ENCODE data around the gene P3H3.

P3H3 gene, protein sequence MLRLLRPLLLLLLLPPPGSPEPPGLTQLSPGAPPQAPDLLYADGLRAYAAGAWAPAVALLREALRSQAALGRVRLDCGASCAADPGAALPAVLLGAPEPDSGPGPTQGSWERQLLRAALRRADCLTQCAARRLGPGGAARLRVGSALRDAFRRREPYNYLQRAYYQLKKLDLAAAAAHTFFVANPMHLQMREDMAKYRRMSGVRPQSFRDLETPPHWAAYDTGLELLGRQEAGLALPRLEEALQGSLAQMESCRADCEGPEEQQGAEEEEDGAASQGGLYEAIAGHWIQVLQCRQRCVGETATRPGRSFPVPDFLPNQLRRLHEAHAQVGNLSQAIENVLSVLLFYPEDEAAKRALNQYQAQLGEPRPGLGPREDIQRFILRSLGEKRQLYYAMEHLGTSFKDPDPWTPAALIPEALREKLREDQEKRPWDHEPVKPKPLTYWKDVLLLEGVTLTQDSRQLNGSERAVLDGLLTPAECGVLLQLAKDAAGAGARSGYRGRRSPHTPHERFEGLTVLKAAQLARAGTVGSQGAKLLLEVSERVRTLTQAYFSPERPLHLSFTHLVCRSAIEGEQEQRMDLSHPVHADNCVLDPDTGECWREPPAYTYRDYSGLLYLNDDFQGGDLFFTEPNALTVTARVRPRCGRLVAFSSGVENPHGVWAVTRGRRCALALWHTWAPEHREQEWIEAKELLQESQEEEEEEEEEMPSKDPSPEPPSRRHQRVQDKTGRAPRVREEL

DNA sequence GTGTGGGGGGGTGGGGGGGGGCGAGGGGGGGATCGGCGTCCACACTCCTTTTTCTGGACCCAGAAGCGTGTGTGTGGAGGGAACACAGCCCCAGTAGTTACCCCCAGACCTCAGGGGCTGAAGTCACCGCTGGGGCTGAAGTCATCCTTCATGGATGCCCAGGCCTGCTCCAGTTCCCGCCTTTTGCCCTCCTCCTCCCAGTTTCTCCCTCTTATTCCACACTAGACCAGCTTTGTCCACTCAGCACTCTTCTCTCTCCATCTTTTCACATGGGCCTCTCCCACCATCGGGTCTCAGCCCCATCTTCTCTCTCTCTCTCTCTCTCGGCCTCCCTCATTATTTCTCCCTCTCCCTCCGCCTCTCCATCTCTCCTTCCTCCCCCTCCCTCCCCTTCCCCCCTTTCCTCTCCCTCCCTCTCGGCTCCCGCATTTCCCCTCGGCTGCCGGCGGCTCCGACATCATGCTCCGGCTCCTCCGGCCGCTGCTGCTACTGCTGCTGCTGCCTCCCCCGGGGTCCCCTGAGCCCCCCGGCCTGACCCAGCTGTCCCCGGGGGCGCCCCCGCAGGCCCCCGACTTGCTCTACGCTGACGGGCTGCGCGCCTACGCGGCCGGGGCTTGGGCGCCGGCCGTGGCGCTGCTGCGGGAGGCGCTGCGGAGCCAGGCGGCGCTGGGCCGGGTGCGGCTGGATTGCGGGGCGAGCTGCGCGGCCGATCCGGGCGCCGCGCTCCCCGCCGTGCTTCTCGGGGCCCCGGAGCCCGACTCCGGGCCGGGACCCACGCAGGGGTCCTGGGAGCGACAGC lies at the start of gene P3H3:
P3H3 (plus strand) TSS at position 426 of the 799 bp plus-strand sequence; CDS start at position 460, 34 bp downstream.
- peaks cover 29% of the 10 kb centered on the region for H3K4me1 Mint-ChIP-seq
- no peaks in the 10 kb centered on the region for H3K9me3 Mint-ChIP-seq
- no peaks in the 10 kb centered on the region for H3K36me3 Mint-ChIP-seq
- peak within 1 kb of the TSS; percentile 54 for H3K27ac Mint-ChIP-seq
- DNase-seq (ENCODE audit: low spot score in 2 of 2) (peak in 1 of 2 donors; percentile 53), ATAC-seq (ENCODE audit: low read depth) (peak; percentile 44)
- H3K4me3 Mint-ChIP-seq, result peak within 1 kb of the TSS; percentile 85
- H3K27me3 Mint-ChIP-seq, result peaks cover 47% of the 10 kb centered on the region

DNA sequence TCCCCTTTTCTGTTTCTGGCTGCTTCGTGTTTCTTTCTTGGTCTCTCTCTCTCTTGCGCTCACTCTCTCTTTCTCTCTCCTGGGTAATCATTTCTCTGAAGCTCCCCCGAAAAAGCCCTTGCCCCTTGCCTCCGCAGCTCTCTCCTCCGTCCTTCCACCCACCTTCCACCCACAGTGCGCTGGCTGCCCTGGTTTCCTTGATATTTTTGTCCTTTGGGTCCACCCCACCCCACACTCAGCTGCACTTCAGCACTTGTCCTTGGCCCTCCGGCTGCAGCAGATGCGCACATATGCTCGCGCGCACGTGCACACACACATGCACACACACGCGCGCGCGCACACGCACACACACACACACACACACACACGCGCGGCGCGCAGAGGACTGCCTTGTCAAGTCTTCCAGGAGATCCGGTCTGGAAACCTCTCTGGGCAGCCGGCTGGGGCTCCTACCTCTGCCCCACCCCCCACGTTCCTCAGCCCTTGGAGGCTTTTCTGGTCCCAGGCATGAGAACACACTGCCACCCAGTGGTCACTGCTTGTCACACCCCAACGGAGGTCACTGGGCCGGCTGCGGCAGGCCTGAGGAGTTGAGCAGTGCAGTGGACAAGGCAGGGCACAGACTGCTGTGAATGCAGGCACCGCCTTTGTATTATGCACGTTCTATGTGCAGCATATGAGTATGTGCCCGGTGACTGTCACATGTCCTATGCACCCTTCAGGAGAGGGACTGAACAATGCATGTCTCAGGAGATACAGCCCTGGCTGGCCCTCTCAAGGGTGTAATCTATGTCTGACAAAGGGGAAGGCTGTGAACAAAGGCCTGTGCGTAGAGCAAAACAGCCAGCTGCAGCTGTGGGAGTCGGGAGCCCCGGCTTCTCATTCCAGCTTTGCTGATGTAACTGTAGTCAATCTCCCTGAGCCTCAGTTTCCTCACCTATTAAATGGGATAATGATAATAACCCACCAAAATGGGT lies 49.3 kb upstream of the P3H3 start:
- peak overlapping the region; percentile 81 for H3K4me3 Mint-ChIP-seq
- DNase-seq (ENCODE audit: low spot score in 2 of 2), result peak; percentile 84 to 85
- peak; percentile 91 for ATAC-seq (ENCODE audit: low read depth)
- H3K27ac Mint-ChIP-seq, result no peak overlapping the region
- H3K4me1 Mint-ChIP-seq, result peaks cover 14% of the 10 kb centered on the region
- no peaks in the 10 kb centered on the region for H3K9me3 Mint-ChIP-seq
- H3K27me3 Mint-ChIP-seq, result peaks cover 29% of the 10 kb centered on the region
- H3K36me3 Mint-ChIP-seq, result no peaks in the 10 kb centered on the region

- DNase-seq (ENCODE audit: low spot score in 2 of 2) (no peak), ATAC-seq (ENCODE audit: low read depth) (no peak)
- peaks cover 21% of the 10 kb centered on the region for H3K27me3 Mint-ChIP-seq
- H3K27ac Mint-ChIP-seq, result no peak overlapping the region
- H3K4me3 Mint-ChIP-seq, result no peak overlapping the region
- H3K4me1 Mint-ChIP-seq, result peaks cover 10% of the 10 kb centered on the region
- no peaks in the 10 kb centered on the region for H3K36me3 Mint-ChIP-seq
- H3K9me3 Mint-ChIP-seq, result no peaks in the 10 kb centered on the region
Measured at GRCh38 chr12:6779708-6780432, 48.3 kb upstream of the P3H3 start.

DNA sequence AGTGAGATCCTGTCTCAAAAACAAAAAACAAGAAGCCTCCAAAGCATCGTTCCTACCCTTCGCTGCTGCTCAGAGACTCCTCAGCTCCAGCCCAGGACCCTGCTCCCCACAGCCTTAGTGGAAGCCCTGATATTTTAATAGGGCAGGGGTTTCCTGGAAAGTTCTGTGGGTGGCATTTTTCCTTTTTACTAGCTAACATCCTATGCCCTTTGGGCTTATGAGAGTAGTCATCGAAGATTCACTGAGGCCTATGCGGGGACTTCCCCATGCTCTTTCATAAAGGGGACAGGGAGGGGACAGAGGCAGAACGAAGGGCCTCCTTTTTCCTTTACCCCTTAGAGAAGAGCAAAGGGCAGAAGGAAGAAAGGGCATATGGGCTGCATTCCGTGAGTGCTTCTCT lies 47.6 kb upstream of the P3H3 start:
- ATAC-seq (ENCODE audit: low read depth), result no peak
- Mint-ChIP-seq H3K4me1 (peaks cover 10% of the 10 kb centered on the region), H3K27me3 (peaks cover 16% of the 10 kb centered on the region), H3K27ac (no peak overlapping the region), H3K4me3 (no peak overlapping the region), H3K9me3 (no peaks in the 10 kb centered on the region), H3K36me3 (no peaks in the 10 kb centered on the region)
- no peak for DNase-seq (ENCODE audit: low spot score in 2 of 2)

- Mint-ChIP-seq H3K27me3 (peaks cover 7% of the 10 kb centered on the region), H3K4me1 (peaks cover 8% of the 10 kb centered on the region), H3K9me3 (no peaks in the 10 kb centered on the region), H3K27ac (no peak overlapping the region), H3K36me3 (no peaks in the 10 kb centered on the region), H3K4me3 (no peak overlapping the region)
- DNase-seq (ENCODE audit: low spot score in 2 of 2) (no peak), ATAC-seq (ENCODE audit: low read depth) (no peak)
Measured at GRCh38 chr12:6782119-6782518, 46.1 kb upstream of the P3H3 start.

- Mint-ChIP-seq H3K27ac (no peak overlapping the region), H3K4me3 (no peak overlapping the region), H3K9me3 (no peaks in the 10 kb centered on the region), H3K36me3 (no peaks in the 10 kb centered on the region), H3K4me1 (peaks cover 8% of the 10 kb centered on the region), H3K27me3 (peaks cover 5% of the 10 kb centered on the region)
- DNase-seq (ENCODE audit: low spot score in 2 of 2), result no peak
- ATAC-seq (ENCODE audit: low read depth), result no peak
Measured at GRCh38 chr12:6782850-6783566, 45.2 kb upstream of the P3H3 start.

- no peak for DNase-seq (ENCODE audit: low spot score in 2 of 2)
- H3K27ac Mint-ChIP-seq, result no peak overlapping the region
- peaks cover 3% of the 10 kb centered on the region for H3K4me1 Mint-ChIP-seq
- H3K36me3 Mint-ChIP-seq, result no peaks in the 10 kb centered on the region
- no peaks in the 10 kb centered on the region for H3K27me3 Mint-ChIP-seq
- no peak overlapping the region for H3K4me3 Mint-ChIP-seq
- no peaks in the 10 kb centered on the region for H3K9me3 Mint-ChIP-seq
- no peak for ATAC-seq (ENCODE audit: low read depth)
Measured at GRCh38 chr12:6783828-6784227, 44.4 kb upstream of the P3H3 start.

DNA sequence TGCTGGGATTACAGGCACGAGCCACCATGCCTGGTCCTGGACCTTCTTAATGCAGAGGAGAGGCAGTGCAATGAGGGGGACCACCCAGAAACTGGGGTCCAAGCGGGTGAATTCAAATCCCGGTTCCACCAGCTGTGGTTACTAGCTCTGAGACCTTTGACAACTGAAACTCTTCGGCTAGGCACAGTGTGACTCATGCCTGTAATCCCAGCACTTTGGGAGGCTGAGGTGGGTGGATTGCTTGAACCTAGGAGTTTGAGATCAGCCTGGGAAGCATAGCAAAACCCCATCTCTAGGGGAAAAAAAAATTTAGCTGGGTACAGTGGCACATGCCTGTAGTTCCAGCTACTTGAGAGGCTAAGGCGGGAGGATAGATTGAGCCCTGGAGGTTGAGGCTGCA lies 43.9 kb upstream of the P3H3 start:
- no peaks in the 10 kb centered on the region for H3K9me3 Mint-ChIP-seq
- no peaks in the 10 kb centered on the region for H3K27me3 Mint-ChIP-seq
- no peaks in the 10 kb centered on the region for H3K4me1 Mint-ChIP-seq
- no peak overlapping the region for H3K27ac Mint-ChIP-seq
- ATAC-seq (ENCODE audit: low read depth) (no peak), DNase-seq (ENCODE audit: low spot score in 2 of 2) (no peak)
- no peak overlapping the region for H3K4me3 Mint-ChIP-seq
- H3K36me3 Mint-ChIP-seq, result no peaks in the 10 kb centered on the region

GRCh38 chr12:6784761-6785160 lies 43.4 kb upstream of the P3H3 start:
- Mint-ChIP-seq H3K36me3 (no peaks in the 10 kb centered on the region), H3K27me3 (no peaks in the 10 kb centered on the region), H3K9me3 (no peaks in the 10 kb centered on the region), H3K4me3 (no peak overlapping the region), H3K27ac (no peak overlapping the region), H3K4me1 (no peaks in the 10 kb centered on the region)
- no peak for ATAC-seq (ENCODE audit: low read depth)
- DNase-seq (ENCODE audit: low spot score in 2 of 2), result no peak

- no peaks in the 10 kb centered on the region for H3K4me1 Mint-ChIP-seq
- no peak for DNase-seq (ENCODE audit: low spot score in 2 of 2)
- H3K36me3 Mint-ChIP-seq, result no peaks in the 10 kb centered on the region
- no peaks in the 10 kb centered on the region for H3K27me3 Mint-ChIP-seq
- H3K27ac Mint-ChIP-seq, result no peak overlapping the region
- no peak overlapping the region for H3K4me3 Mint-ChIP-seq
- no peaks in the 10 kb centered on the region for H3K9me3 Mint-ChIP-seq
- ATAC-seq (ENCODE audit: low read depth), result no peak
Measured at GRCh38 chr12:6786416-6787094, 41.7 kb upstream of the P3H3 start.

GRCh38 chr12:6787309-6787708 lies 40.9 kb upstream of the P3H3 start:
- peaks cover 2% of the 10 kb centered on the region for H3K4me1 Mint-ChIP-seq
- no peaks in the 10 kb centered on the region for H3K27me3 Mint-ChIP-seq
- H3K36me3 Mint-ChIP-seq, result no peaks in the 10 kb centered on the region
- no peak for DNase-seq (ENCODE audit: low spot score in 2 of 2)
- no peak overlapping the region for H3K27ac Mint-ChIP-seq
- no peaks in the 10 kb centered on the region for H3K9me3 Mint-ChIP-seq
- no peak overlapping the region for H3K4me3 Mint-ChIP-seq
- no peak for ATAC-seq (ENCODE audit: low read depth)
